HTR-8/SVneo (cell line): ENCODE measurements around the gene TBC1D8.

ENCODE experiments used
- DNase-seq: peaks from one replicate; pipeline ENCODE4 v3.0.0; 2011; ENCODE audit warnings: low spot score, mixed read lengths; ENCODE audit not compliant: insufficient read length
- FAIRE-seq: peaks from 2 replicates; lab custom pipeline; 2011; peaks lifted over from hg19 to GRCh38; lab: Jason Lieb, UNC

Gene TBC1D8

DNA sequence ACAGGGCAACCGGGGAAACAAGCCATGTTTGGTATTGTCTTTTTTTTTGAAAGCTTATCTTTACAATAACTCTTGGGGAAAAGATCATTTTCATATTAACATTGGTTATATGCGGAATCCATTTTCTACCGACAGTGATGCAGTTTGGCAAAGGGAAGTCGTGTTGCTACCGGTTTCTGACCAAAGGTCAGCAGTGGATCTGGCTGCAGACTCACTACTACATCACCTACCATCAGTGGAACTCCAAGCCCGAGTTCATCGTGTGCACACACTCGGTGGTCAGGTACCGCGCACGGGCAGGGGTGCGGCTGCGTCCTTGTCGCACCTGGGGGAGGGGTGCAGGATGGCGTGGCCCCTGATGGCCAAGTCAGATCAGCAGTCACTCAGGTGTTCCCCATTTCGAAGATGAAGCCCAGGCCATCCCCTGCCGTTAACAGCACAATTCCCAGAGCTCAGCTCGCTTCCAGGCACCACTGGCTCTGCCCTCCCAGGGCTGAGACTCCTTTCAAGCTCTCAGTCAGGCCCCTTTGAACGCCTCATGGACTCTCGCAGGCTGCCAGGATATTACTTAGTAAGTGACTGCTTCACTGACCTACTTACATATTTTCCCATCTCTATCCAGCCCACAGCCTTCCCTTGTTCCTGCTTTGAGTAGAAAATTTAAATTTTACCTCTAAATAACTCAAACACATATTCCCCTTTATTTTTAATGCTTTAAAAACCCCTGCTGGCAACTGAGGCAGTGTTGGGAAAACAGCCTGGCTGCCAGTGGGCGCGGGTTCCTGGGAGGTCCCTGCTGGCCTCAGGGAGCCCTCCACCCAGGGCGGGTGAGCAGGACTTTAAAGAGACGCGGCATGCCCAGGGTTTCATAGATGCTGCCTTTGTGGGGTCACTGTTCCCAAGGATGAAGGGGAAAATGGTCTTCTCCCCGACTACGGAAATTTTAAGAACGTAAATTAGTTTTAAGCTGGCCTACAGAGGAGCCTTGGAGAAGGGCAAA is 182.7 kb downstream of the TBC1D8 start:
- FAIRE-seq: no peak
- no peak for DNase-seq

DNA sequence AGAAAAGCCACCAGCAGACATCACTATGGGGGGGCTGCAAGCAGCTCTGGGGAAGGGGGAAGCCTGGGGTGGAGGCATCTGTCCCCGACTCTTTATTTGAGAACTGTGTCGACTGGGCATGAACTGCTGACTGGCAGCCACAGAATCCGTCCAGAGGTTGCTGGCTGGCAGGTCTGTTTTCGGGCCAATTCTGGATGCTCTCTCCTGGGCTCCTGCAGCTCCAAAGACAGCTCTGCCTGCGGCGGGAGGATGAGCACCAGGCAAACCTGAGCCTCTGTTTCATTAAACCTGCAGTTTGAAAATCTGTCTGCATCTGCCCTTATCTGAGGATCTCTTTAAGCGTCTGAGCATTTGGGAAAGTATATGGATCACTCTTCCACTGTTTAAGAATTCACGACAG is 183.5 kb downstream of the TBC1D8 start:
- FAIRE-seq (no peak), DNase-seq (no peak)

DNA sequence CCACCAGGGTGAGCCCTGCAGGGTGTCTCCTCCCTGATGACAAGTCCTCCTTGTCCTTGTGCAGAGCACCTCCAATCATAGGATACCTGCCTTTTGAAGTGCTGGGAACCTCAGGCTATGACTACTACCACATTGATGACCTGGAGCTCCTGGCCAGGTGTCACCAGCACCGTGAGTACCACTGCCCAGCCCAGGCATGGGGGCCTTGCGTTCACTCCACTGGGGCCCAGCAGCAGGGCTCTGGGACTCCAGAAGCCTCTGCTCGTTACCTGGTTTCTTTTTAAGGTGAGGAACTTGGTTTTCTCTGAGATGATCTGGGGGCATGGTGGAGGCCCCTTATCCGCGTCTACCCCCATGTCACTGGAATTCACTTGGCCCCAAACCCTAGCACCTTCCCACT is 185.6 kb downstream of the TBC1D8 start:
- DNase-seq (no peak), FAIRE-seq (no peak)

DNA sequence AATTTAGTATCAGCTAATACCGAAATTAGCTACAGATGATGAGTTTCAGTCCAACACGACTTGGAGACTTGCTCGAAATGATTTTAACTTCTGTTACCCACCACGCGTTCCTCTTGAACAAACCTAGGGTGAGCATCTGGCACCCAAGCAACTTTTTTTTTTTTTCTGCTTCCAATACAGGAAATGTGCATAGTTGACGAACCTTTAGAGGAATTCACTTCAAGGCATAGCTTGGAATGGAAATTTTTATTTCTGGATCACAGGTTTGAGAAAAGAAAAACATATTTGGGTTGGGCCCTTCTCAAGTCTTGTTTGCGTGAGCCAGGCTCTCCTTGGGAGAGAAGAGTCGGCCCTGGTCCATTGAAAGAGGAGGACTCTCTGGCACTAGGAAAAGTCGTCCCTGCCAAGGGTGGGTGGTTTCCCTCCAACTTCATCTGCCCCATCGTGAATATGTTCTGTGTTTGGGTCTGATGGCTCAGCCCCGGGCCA is 186.5 kb downstream of the TBC1D8 start:
- FAIRE-seq (no peak), DNase-seq (no peak)

DNA sequence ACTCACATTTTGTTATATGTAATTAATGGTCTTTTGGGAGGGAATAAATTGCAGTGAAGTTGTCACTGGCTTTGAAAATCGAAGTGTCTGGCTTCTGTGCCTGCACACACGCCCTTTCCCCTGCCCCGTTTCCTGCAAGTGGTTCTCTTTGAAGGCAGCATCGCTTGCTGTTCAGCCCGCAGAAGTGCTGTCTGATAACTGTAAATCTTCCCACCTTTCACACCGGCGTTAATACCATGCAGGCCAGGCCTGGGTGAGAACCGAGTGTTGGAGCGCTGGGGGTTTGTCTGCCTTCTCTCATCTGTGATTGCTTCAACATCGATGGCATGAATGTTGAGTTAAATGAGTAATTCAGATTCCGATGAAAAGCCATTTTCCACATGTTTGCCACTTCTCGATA is 187.0 kb downstream of the TBC1D8 start:
- FAIRE-seq (no peak), DNase-seq (no peak)

DNA sequence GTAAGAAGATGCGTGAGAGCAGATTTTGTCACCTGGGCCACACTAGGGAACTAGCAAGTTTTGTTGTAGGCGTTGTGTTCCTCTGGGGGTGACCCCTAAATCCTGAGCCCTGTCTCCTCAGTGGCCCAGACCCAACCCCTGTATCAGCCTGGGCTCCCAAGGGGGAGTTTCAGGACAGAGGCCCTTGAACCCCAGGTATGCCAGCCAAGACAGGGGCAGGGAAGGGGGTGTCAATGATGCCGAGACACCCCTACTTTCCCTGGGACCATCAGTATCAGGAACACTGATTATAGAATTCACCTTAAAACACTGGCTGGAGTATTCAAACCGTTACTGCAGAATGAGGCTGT is 188.2 kb downstream of the TBC1D8 start:
- FAIRE-seq (no peak), DNase-seq (no peak)

DNA sequence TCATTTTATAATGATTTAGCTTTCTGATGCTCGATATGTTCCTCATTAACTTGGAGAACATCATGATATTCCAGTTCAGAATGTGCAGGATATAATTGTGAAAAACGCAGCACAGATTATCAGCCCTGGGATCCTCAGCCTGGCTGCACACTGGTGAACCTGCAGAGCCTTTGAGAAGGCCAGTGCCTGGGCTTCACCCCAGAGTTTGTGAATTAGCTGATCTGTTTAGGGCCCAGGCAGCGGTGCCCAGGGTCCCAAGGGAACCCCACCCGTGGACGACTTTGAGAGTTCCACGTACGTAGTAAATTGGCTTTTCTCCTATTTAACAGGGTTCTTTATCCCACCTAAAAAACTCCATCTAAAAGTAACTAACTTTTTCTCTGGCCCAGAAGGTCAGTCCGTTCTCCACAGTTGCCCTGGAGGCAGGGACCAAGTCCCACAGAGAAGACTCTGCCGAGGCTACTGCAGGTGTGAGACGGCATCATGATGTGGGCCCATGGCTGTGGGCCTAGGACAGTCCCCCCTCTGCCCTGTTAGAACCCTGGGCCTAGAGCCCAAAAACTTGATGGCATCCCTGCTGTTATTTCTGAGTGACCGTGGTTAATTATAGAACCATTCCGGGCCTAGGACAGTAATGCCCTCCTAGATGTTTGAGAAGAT is 188.7 kb downstream of the TBC1D8 start:
- DNase-seq: no peak
- FAIRE-seq: no peak

DNA sequence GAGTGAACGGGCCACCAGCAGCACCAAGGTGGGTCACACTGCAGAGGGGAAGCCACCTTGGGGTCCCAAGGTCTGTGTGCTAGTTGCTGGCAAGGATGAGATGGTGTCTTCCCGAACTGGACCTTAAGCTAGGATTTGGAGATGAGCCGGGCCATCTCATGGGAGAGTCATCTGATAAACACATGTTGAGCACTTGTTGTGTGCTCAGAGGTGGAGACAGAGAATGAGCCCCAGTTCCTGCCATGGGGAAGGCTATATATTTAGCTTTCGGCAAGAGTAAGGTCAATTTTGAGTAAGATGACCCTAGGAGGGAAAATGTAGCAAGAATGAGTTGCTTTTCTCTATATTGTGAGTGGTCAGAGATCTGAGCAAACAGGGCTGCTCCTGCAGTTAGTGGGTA is 190.5 kb downstream of the TBC1D8 start:
- DNase-seq: no peak

DNA sequence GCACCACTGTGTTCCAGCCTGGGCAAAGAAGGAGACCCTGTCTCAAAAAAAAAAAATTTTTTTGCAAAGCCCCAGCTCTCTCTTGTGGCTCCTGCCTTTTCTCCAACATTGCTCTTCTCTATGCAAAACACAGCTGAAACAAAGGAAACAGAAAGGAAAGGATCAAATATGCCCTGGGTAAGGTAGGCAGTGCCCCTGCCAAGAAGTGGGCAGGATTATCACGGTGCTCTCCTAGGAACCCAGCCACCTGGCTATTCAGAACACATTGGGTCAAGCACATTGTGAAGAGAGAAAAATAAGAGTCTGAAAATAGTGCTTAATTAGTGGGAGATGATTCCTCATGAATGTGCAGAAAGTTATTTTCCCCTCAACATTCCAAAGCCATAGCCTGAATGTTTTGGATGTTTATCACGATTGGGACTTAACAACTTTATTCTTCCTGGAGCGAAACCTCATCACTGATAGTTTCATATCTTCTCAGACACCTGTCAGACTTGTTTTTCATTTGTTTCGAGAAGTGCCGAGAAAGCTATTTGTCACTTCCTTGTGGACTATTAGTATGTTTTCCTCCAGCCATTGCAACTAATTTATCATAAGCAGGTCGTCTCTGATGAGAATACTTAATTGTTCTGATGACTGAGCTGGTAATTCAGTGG is 191.8 kb downstream of the TBC1D8 start:
- FAIRE-seq: no peak

More for the DNA sequence above, 190.5 kb downstream of the TBC1D8 start:
- no peak for FAIRE-seq

DNA sequence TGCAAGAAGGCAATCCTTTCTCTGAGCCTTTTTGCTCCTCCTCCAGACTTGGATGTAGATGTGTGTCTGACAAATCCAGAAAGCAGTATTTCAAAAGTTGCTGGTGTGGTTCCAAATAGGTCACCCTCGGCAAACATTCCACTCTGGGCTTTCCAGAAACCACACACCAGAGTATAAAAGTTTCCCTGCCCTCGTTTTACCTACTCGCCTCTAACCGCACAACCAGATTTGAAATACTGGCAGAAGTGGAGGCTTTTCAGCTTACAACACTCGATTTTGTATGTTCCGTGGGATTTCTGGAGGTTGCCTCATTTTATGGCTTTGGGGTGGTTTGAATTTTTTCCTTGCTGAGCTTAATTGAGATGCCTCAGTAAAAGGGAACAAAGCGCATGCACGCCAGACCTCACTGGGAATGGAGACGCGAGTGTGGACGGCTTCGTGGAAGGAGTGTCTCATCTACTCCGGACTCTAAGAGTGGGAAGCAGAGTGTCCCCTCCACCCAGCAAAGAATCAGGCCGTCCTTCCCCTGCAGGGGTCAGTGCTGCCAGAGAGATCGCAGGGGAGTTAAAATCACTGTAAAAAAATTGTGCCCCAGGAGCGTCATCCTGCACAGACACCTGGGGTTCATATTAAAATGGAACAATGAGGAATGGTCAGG is 193.1 kb downstream of the TBC1D8 start:
- DNase-seq (no peak), FAIRE-seq (no peak)

More for the DNA sequence above, 191.8 kb downstream of the TBC1D8 start:
- no peak for DNase-seq
